C4-2B (cell line): ENCODE data around the gene CUL7.

Source experiments
- ZFX ChIP-seq: fragments of 450-650 bp; IDR thresholded peaks from 2 replicates; pipeline ENCODE4 v1.6.1; 2017
- TF ChIP-seq, protein P1 (sequence below): fragments of 450-650 bp; conservative IDR thresholded peaks from 2 replicates; pipeline ENCODE4 v1.5.1; 2017; ENCODE audit warnings: mild to moderate bottlenecking

DNA sequence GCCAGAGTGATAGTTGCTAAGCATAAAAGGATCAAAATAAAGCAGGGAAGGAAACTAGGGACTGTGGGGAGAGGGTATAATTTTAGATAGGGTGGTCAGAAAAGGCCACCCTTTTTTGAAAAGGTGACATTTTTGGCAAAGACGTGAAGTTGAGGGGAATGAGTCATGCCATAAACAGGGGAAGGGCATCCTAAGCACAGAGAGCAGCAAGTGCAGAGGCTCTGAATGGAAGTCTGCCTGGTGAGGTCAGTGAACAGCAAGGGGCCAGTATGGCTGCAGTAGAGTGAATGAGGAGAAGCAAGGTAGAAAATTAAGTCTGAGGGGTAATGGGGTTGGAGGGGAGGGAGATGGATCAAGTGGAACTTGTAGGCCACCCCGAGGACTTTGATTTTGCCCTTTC, 8.2 kb upstream of the CUL7 start:
- TF ChIP-seq, protein P1, sequence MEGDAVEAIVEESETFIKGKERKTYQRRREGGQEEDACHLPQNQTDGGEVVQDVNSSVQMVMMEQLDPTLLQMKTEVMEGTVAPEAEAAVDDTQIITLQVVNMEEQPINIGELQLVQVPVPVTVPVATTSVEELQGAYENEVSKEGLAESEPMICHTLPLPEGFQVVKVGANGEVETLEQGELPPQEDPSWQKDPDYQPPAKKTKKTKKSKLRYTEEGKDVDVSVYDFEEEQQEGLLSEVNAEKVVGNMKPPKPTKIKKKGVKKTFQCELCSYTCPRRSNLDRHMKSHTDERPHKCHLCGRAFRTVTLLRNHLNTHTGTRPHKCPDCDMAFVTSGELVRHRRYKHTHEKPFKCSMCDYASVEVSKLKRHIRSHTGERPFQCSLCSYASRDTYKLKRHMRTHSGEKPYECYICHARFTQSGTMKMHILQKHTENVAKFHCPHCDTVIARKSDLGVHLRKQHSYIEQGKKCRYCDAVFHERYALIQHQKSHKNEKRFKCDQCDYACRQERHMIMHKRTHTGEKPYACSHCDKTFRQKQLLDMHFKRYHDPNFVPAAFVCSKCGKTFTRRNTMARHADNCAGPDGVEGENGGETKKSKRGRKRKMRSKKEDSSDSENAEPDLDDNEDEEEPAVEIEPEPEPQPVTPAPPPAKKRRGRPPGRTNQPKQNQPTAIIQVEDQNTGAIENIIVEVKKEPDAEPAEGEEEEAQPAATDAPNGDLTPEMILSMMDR, result no peak
- TF ChIP-seq ZFX, result no peak
